Liver (tissue), 9 donors: ENCODE measurements around the gene CPED1. TPM values are rescaled to one million over a fixed set of nuclear protein-coding genes. Genes with fewer than 3 reads are reported as not detected.

Experiments
- DNase-seq: peaks from one replicate; pipeline ENCODE4 v3.0.0-alpha.2; 2017; ENCODE audit warnings: low spot score
- H3K27ac ChIP-seq, 2 donors: one replicate each; pipeline ENCODE4 v1.7.0; 2013; ENCODE audit warnings: inconsistent platforms in 2 of 2, low read length in 2 of 2, control low read depth in 1 of 2, low read depth in 1 of 2, mild to moderate bottlenecking in 1 of 2
- H3K27me3 ChIP-seq, 4 donors: one replicate each; pipeline versions ENCODE4 v1.6.1 to v1.7.0; 2013; ENCODE audit warnings: low read length in 3 of 4, inconsistent platforms in 1 of 4, mild to moderate bottlenecking in 1 of 4, moderate library complexity in 1 of 4; ENCODE audit not compliant: control insufficient read depth in 4 of 4, insufficient read depth in 4 of 4
- H3K36me3 ChIP-seq, 4 donors: one replicate each; pipeline versions ENCODE4 v1.6.1 to v1.7.0; 2013; ENCODE audit warnings: low read length in 3 of 4, mild to moderate bottlenecking in 3 of 4, low read depth in 1 of 4, moderate library complexity in 1 of 4; ENCODE audit not compliant: control insufficient read depth in 4 of 4, insufficient read depth in 3 of 4
- H3K4me1 ChIP-seq, 4 donors: one replicate each; pipeline versions ENCODE4 v1.6.1 to v1.7.0; 2013; ENCODE audit warnings: low read length in 3 of 4, mild to moderate bottlenecking in 3 of 4, moderate library complexity in 1 of 4; ENCODE audit not compliant: control insufficient read depth in 4 of 4, insufficient read depth in 4 of 4
- H3K4me3 ChIP-seq, 3 donors: one replicate each; pipeline versions ENCODE4 v1.6.1 to v1.7.0; 2013; ENCODE audit warnings: low read length in 3 of 3, control low read depth in 1 of 3, low read depth in 1 of 3, mild to moderate bottlenecking in 1 of 3
- H3K9ac ChIP-seq, 2 donors: one replicate each; pipeline ENCODE4 v1.7.0; 2013; ENCODE audit warnings: low read length in 2 of 2, mild to moderate bottlenecking in 2 of 2, moderate library complexity in 2 of 2, control low read depth in 1 of 2, low read depth in 1 of 2
- H3K9me3 ChIP-seq, 4 donors: one replicate each; pipeline versions ENCODE4 v1.6.1 to v1.7.0; 2013; ENCODE audit warnings: low read length in 3 of 4; ENCODE audit not compliant: control insufficient read depth in 4 of 4
- ATF3 ChIP-seq: IDR thresholded peaks from 2 replicates; pipeline ENCODE4 v1.6.1; 2016; ENCODE audit warnings: antibody characterized with exemption
- CTCF ChIP-seq: fragments of 150-350 bp; IDR thresholded peaks from 2 replicates; pipeline ENCODE4 v1.5.1; 2017; ENCODE audit warnings: improper control_type of control experiment, low read depth, low read length; ENCODE audit not compliant: missing input control
- GABPA ChIP-seq, 2 donors: IDR thresholded peaks in 1 of 2; conservative IDR thresholded peaks in 1 of 2; 2 replicates each; pipeline ENCODE4 v1.6.1; 2016; ENCODE audit warnings: antibody characterized with exemption in 2 of 2, mild to moderate bottlenecking in 1 of 2, moderate library complexity in 1 of 2
- HNF4A ChIP-seq, 2 donors: conservative IDR thresholded peaks; 2 replicates each; pipeline ENCODE4 v1.6.1; 2016; ENCODE audit warnings: antibody characterized with exemption in 2 of 2, mild to moderate bottlenecking in 2 of 2
- HNF4G ChIP-seq: IDR thresholded peaks from 2 replicates; pipeline ENCODE4 v1.6.1; 2016; ENCODE audit warnings: antibody characterized with exemption
- JUND ChIP-seq, 2 donors: IDR thresholded peaks; 2 replicates each; pipeline ENCODE4 v1.6.1; 2016; ENCODE audit warnings: antibody characterized with exemption in 2 of 2
- MAX ChIP-seq: IDR thresholded peaks from 2 replicates; pipeline ENCODE4 v1.6.1; 2016; ENCODE audit warnings: antibody characterized with exemption
- NR2F2 ChIP-seq: IDR thresholded peaks from 2 replicates; pipeline ENCODE4 v1.6.1; 2016; ENCODE audit warnings: antibody characterized with exemption
- RAD21 ChIP-seq, 2 donors: IDR thresholded peaks; 2 replicates each; pipeline ENCODE4 v1.6.1; 2016; ENCODE audit warnings: antibody characterized with exemption in 2 of 2, mild to moderate bottlenecking in 2 of 2
- REST ChIP-seq: IDR thresholded peaks from 2 replicates; pipeline ENCODE4 v1.6.1; 2016; ENCODE audit warnings: antibody characterized with exemption, mild to moderate bottlenecking
- RXRA ChIP-seq, 2 donors: IDR thresholded peaks; 2 replicates each; pipeline ENCODE4 v1.6.1; 2017 to 2018; ENCODE audit warnings: antibody characterized with exemption in 2 of 2, mild to moderate bottlenecking in 1 of 2
- SP1 ChIP-seq: IDR thresholded peaks from 2 replicates; pipeline ENCODE4 v1.6.1; 2018; ENCODE audit warnings: antibody characterized with exemption, mild to moderate bottlenecking
- YY1 ChIP-seq: IDR thresholded peaks from 2 replicates; pipeline ENCODE4 v1.6.1; 2016; ENCODE audit warnings: antibody characterized with exemption, mild to moderate bottlenecking
- ZBTB33 ChIP-seq: IDR thresholded peaks from 2 replicates; pipeline ENCODE4 v1.6.1; 2016; ENCODE audit warnings: antibody characterized with exemption
- WGBS: extraction: QIAGEN DNeasy Blood & Tissue Kit; methylation state at CpG from one replicate; pipeline ENCODE4 v1.1.7; 2013; 5-methylcytosine and 5-hydroxymethylcytosine counted together
- polyA plus RNA-seq, 2 donors: library from polyadenylated mRNA; stranded (reverse) in 1 of 2; unstranded in 1 of 2; fragments of 200-250 nt in 1 of 2; fragments of >200 nt in 1 of 2; fragmentation: Nextera tagmentation in 1 of 2; extraction: Ambion mirVana in 1 of 2; gene quantifications; one replicate each; pipeline versions ENCODE4 v1.2.1 to v1.2.3, GENCODE V29; 2013 to 2015
- total RNA-seq, 2 donors: library from RNA; depleted of rRNA; stranded (reverse); fragments of >200 nt; gene quantifications; one replicate each; pipeline ENCODE4 v1.2.3, GENCODE V29; 2014
- donor health status: healthy.
- donor health status: healthy.
- donor health status: healthy.
- donor health status: healthy.
- donor health status: healthy.

The CPED1 gene
- total and polyA plus RNA-seq, 4 donors: 8.5 to 58.0 (median 14.6) TPM

- Histone ChIP-seq H3K27ac (no peak overlapping the region), H3K9me3 (no peaks in the 10 kb centered on the region), H3K4me3 (no peak overlapping the region), H3K9ac (no peak overlapping the region), H3K36me3 (no peaks in the 10 kb centered on the region), H3K4me1 (peaks cover 1 to 10% (median 9%) of the 10 kb centered on the region in 4 donors), H3K27me3 (no peaks in the 10 kb centered on the region)
- TF ChIP-seq ATF3 (no peak), YY1 (no peak), HNF4A (conservative IDR thresholded peaks at IDR 0.05) (no peak), ZBTB33 (no peak), JUND (IDR thresholded peaks at IDR 0.05) (no peak), RAD21 (IDR thresholded peaks at IDR 0.05) (no peak), CTCF (no peak), MAX (no peak), NR2F2 (no peak), HNF4G (no peak), SP1 (no peak), RXRA (IDR thresholded peaks at IDR 0.05) (no peak), GABPA (IDR thresholded peaks at IDR 0.05 in 1 of 2, conservative IDR thresholded peaks at IDR 0.05 in 1 of 2) (no peak)
- no peak for DNase-seq
- WGBS: 81% methylated on average over 3 of the region's 3 CpGs
Measured at GRCh38 chr7:120939345-120939744, 49.2 kb upstream of the CPED1 start.

- 11% methylated on average over 1 of the region's 1 CpG for WGBS
- Histone ChIP-seq H3K9ac (no peak overlapping the region), H3K27ac (no peak overlapping the region), H3K27me3 (no peaks in the 10 kb centered on the region), H3K36me3 (no peaks in the 10 kb centered on the region), H3K9me3 (no peaks in the 10 kb centered on the region), H3K4me1 (peaks cover 1 to 13% (median 10%) of the 10 kb centered on the region in 4 donors), H3K4me3 (no peak overlapping the region)
- peak; percentile 36 for TF ChIP-seq CTCF
- no peak for TF ChIP-seq MAX
- TF ChIP-seq RAD21 (IDR thresholded peaks at IDR 0.05): peak; percentile 67 to 74
- no peak for TF ChIP-seq REST
- no peak for TF ChIP-seq RXRA (IDR thresholded peaks at IDR 0.05)
- no peak for TF ChIP-seq HNF4G
- DNase-seq: no peak
Measured at GRCh38 chr7:120941064-120941463, 47.4 kb upstream of the CPED1 start.
